Liver (tissue), 9 donors: ENCODE data around the gene SLC24A3. TPM values are rescaled to one million over a fixed set of nuclear protein-coding genes. Genes with fewer than 3 reads are reported as not detected.

Experiments used
- DNase-seq: peaks from one replicate; pipeline ENCODE4 v3.0.0-alpha.2; 2017; ENCODE audit warnings: low spot score
- H3K27ac ChIP-seq, 2 donors: one replicate each; pipeline ENCODE4 v1.7.0; 2013; ENCODE audit warnings: inconsistent platforms in 2 of 2, low read length in 2 of 2, control low read depth in 1 of 2, low read depth in 1 of 2, mild to moderate bottlenecking in 1 of 2
- H3K27me3 ChIP-seq, 4 donors: one replicate each; pipeline versions ENCODE4 v1.6.1 to v1.7.0; 2013; ENCODE audit warnings: low read length in 3 of 4, inconsistent platforms in 1 of 4, mild to moderate bottlenecking in 1 of 4, moderate library complexity in 1 of 4; ENCODE audit not compliant: control insufficient read depth in 4 of 4, insufficient read depth in 4 of 4
- H3K36me3 ChIP-seq, 4 donors: one replicate each; pipeline versions ENCODE4 v1.6.1 to v1.7.0; 2013; ENCODE audit warnings: low read length in 3 of 4, mild to moderate bottlenecking in 3 of 4, low read depth in 1 of 4, moderate library complexity in 1 of 4; ENCODE audit not compliant: control insufficient read depth in 4 of 4, insufficient read depth in 3 of 4
- H3K4me1 ChIP-seq, 4 donors: one replicate each; pipeline versions ENCODE4 v1.6.1 to v1.7.0; 2013; ENCODE audit warnings: low read length in 3 of 4, mild to moderate bottlenecking in 3 of 4, moderate library complexity in 1 of 4; ENCODE audit not compliant: control insufficient read depth in 4 of 4, insufficient read depth in 4 of 4
- H3K4me3 ChIP-seq, 3 donors: one replicate each; pipeline versions ENCODE4 v1.6.1 to v1.7.0; 2013; ENCODE audit warnings: low read length in 3 of 3, control low read depth in 1 of 3, low read depth in 1 of 3, mild to moderate bottlenecking in 1 of 3
- H3K9ac ChIP-seq, 2 donors: one replicate each; pipeline ENCODE4 v1.7.0; 2013; ENCODE audit warnings: low read length in 2 of 2, mild to moderate bottlenecking in 2 of 2, moderate library complexity in 2 of 2, control low read depth in 1 of 2, low read depth in 1 of 2
- H3K9me3 ChIP-seq, 4 donors: one replicate each; pipeline versions ENCODE4 v1.6.1 to v1.7.0; 2013; ENCODE audit warnings: low read length in 3 of 4; ENCODE audit not compliant: control insufficient read depth in 4 of 4
- EGR1 ChIP-seq, 2 donors: IDR thresholded peaks; 2 replicates each; pipeline ENCODE4 v1.6.1; 2016 to 2018; ENCODE audit warnings: antibody characterized with exemption in 2 of 2, low read depth in 2 of 2
- FOXA1 ChIP-seq: IDR thresholded peaks from 2 replicates; pipeline ENCODE4 v1.6.1; 2016; ENCODE audit warnings: antibody characterized with exemption
- FOXA2 ChIP-seq: IDR thresholded peaks from 2 replicates; pipeline ENCODE4 v1.6.1; 2016; ENCODE audit warnings: antibody characterized with exemption
- GABPA ChIP-seq, 2 donors: IDR thresholded peaks in 1 of 2; conservative IDR thresholded peaks in 1 of 2; 2 replicates each; pipeline ENCODE4 v1.6.1; 2016; ENCODE audit warnings: antibody characterized with exemption in 2 of 2, mild to moderate bottlenecking in 1 of 2, moderate library complexity in 1 of 2
- HNF4A ChIP-seq, 2 donors: conservative IDR thresholded peaks; 2 replicates each; pipeline ENCODE4 v1.6.1; 2016; ENCODE audit warnings: antibody characterized with exemption in 2 of 2, mild to moderate bottlenecking in 2 of 2
- HNF4G ChIP-seq: IDR thresholded peaks from 2 replicates; pipeline ENCODE4 v1.6.1; 2016; ENCODE audit warnings: antibody characterized with exemption
- JUND ChIP-seq, 2 donors: IDR thresholded peaks; 2 replicates each; pipeline ENCODE4 v1.6.1; 2016; ENCODE audit warnings: antibody characterized with exemption in 2 of 2
- NR2F2 ChIP-seq: IDR thresholded peaks from 2 replicates; pipeline ENCODE4 v1.6.1; 2016; ENCODE audit warnings: antibody characterized with exemption
- RAD21 ChIP-seq, 2 donors: IDR thresholded peaks; 2 replicates each; pipeline ENCODE4 v1.6.1; 2016; ENCODE audit warnings: antibody characterized with exemption in 2 of 2, mild to moderate bottlenecking in 2 of 2
- RXRA ChIP-seq, 2 donors: IDR thresholded peaks; 2 replicates each; pipeline ENCODE4 v1.6.1; 2017 to 2018; ENCODE audit warnings: antibody characterized with exemption in 2 of 2, mild to moderate bottlenecking in 1 of 2
- SP1 ChIP-seq: IDR thresholded peaks from 2 replicates; pipeline ENCODE4 v1.6.1; 2018; ENCODE audit warnings: antibody characterized with exemption, mild to moderate bottlenecking
- TAF1 ChIP-seq: conservative IDR thresholded peaks from 2 replicates; pipeline ENCODE4 v1.6.1; 2016; ENCODE audit warnings: antibody characterized with exemption, mild to moderate bottlenecking
- YY1 ChIP-seq: IDR thresholded peaks from 2 replicates; pipeline ENCODE4 v1.6.1; 2016; ENCODE audit warnings: antibody characterized with exemption, mild to moderate bottlenecking
- WGBS: extraction: QIAGEN DNeasy Blood & Tissue Kit; methylation state at CpG from one replicate; pipeline ENCODE4 v1.1.7; 2013; 5-methylcytosine and 5-hydroxymethylcytosine counted together
- polyA plus RNA-seq, 2 donors: library from polyadenylated mRNA; stranded (reverse) in 1 of 2; unstranded in 1 of 2; fragments of 200-250 nt in 1 of 2; fragments of >200 nt in 1 of 2; fragmentation: Nextera tagmentation in 1 of 2; extraction: Ambion mirVana in 1 of 2; gene quantifications; one replicate each; pipeline versions ENCODE4 v1.2.1 to v1.2.3, GENCODE V29; 2013 to 2015
- total RNA-seq, 2 donors: library from RNA; depleted of rRNA; stranded (reverse); fragments of >200 nt; gene quantifications; one replicate each; pipeline ENCODE4 v1.2.3, GENCODE V29; 2014
- TF ChIP-seq, protein P1 (sequence below): IDR thresholded peaks from 2 replicates; pipeline ENCODE4 v1.6.1; 2016; ENCODE audit warnings: antibody characterized with exemption, mild to moderate bottlenecking
- TF ChIP-seq, protein P2 (sequence below): fragments of 150-350 bp; IDR thresholded peaks from 2 replicates; pipeline ENCODE4 v1.5.1; 2017; ENCODE audit warnings: improper control_type of control experiment, low read depth, low read length; ENCODE audit not compliant: missing input control
- TF ChIP-seq, protein P3 (sequence below): IDR thresholded peaks from 2 replicates; pipeline ENCODE4 v1.6.1; 2016; ENCODE audit warnings: antibody characterized with exemption
- TF ChIP-seq, protein P4 (sequence below): IDR thresholded peaks from 2 replicates; pipeline ENCODE4 v1.6.1; 2016; ENCODE audit warnings: antibody characterized with exemption
- TF ChIP-seq, protein P5 (sequence below): IDR thresholded peaks from 2 replicates; pipeline ENCODE4 v1.6.1; 2016; ENCODE audit warnings: antibody characterized with exemption
- donor health status: healthy.
- donor health status: healthy.
- donor health status: healthy.
- donor health status: healthy.
- donor health status: healthy.

Gene SLC24A3
- total and polyA plus RNA-seq, 4 donors, result 0.28 to 1.8 (median 0.46) TPM

DNA sequence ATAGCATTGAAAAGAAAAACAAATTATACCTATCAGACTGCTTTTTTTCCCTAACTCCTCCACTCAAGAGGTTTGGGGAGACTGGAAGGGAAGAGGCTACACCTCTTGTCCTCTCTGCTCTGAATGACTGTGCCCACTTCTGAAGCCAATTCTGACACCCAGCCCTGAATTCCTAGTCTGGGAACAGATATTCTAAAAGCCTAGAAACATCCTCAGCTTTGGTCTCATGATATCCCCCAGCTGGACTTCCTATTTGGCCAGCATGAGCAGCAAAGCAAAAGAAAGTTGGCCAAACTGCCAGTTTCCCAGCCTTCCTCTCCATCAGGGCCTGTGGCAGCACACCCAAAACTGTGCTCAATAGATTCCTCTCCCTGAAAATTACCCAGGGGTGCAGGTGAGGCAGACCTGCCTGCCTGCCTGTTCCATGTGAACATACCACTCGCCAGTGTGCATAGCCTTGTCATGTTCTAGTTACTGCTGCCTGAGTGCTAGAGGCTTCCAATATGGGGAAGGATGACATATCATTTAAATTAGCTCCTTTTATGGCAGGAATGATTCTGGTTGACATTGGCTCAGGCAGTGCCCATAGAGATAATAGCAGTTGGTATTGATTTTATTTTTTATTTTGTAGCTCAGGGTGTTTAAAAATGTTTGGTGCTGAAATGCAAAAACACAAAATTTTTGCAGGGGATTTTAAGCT is 393.5 kb downstream of the SLC24A3 start (continued):
- TF ChIP-seq RXRA (IDR thresholded peaks at IDR 0.05), result no peak
- no peak for TF ChIP-seq SP1
- TF ChIP-seq HNF4G, result no peak
- no peak for TF ChIP-seq TAF1
- TF ChIP-seq JUND (IDR thresholded peaks at IDR 0.05), result no peak

DNA sequence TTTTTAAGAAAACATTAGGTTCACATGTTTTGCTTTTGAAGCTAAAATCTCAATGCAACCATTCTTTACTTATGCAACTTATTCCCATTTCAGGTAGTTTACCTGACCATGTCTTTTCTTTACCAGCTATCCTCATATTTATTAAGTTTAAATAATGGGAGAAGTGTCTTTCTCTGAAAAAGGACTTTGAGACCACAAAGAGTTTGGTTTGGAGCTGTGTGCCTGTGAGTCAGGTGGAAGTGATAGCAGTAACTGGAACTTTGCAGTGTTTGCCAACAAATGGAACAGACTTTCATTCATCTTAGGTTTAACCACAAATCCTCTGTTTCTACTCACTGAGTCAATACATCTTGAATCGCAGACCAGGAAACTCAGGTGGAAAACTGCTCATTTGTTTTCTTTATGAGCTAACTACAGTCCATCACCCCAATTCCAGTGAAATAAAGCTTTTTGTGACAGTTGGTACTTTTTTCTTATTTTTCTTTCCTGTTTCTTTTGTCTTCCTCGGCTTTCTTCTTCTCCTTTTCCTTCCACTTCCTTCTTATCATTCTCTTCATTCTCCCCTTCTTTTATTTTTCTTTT is 397.3 kb downstream of the SLC24A3 start:
- Histone ChIP-seq H3K4me3 (no peak overlapping the region), H3K27ac (no peak overlapping the region), H3K9me3 (no peaks in the 10 kb centered on the region), H3K36me3 (no peaks in the 10 kb centered on the region), H3K4me1 (no peaks in the 10 kb centered on the region), H3K9ac (no peak overlapping the region), H3K27me3 (peaks cover 0 to 3% (median 2%) of the 10 kb centered on the region in 4 donors)
- TF ChIP-seq FOXA2 (no peak), RXRA (IDR thresholded peaks at IDR 0.05) (no peak), GABPA (IDR thresholded peaks at IDR 0.05 in 1 of 2, conservative IDR thresholded peaks at IDR 0.05 in 1 of 2) (no peak), FOXA1 (no peak)
- TF ChIP-seq, protein P1, sequence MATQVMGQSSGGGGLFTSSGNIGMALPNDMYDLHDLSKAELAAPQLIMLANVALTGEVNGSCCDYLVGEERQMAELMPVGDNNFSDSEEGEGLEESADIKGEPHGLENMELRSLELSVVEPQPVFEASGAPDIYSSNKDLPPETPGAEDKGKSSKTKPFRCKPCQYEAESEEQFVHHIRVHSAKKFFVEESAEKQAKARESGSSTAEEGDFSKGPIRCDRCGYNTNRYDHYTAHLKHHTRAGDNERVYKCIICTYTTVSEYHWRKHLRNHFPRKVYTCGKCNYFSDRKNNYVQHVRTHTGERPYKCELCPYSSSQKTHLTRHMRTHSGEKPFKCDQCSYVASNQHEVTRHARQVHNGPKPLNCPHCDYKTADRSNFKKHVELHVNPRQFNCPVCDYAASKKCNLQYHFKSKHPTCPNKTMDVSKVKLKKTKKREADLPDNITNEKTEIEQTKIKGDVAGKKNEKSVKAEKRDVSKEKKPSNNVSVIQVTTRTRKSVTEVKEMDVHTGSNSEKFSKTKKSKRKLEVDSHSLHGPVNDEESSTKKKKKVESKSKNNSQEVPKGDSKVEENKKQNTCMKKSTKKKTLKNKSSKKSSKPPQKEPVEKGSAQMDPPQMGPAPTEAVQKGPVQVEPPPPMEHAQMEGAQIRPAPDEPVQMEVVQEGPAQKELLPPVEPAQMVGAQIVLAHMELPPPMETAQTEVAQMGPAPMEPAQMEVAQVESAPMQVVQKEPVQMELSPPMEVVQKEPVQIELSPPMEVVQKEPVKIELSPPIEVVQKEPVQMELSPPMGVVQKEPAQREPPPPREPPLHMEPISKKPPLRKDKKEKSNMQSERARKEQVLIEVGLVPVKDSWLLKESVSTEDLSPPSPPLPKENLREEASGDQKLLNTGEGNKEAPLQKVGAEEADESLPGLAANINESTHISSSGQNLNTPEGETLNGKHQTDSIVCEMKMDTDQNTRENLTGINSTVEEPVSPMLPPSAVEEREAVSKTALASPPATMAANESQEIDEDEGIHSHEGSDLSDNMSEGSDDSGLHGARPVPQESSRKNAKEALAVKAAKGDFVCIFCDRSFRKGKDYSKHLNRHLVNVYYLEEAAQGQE, result no peak
- WGBS, result 43% methylated on average over 2 of the region's 2 CpGs
- no peak for DNase-seq

DNA sequence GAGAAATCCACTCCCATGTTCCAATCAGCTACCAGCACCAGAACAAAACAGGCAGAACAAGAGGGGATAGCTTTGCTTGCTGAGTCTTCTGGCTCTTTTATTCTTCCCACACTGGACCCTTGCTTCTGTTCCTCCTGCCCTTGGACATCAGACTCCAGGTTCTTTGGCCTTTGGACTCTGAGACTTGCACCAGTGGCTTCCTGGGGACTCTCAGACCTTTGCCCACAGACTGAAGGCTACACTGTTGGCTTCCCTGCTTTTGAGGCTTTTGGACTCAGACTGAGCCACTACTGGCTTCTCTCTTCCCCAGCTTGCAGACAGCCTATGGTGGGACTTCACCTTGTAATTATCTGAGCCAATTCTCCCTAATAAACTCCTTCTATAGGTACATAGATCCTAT is 403.2 kb downstream of the SLC24A3 start:
- Histone ChIP-seq H3K4me3 (no peak overlapping the region), H3K9ac (no peak overlapping the region), H3K27me3 (peaks cover 0 to 6% (median 4%) of the 10 kb centered on the region in 4 donors), H3K4me1 (no peaks in the 10 kb centered on the region), H3K9me3 (no peaks in the 10 kb centered on the region), H3K36me3 (no peaks in the 10 kb centered on the region), H3K27ac (no peak overlapping the region)
- DNase-seq, result no peak
- TF ChIP-seq YY1 (no peak), HNF4G (no peak), NR2F2 (no peak), TAF1 (no peak), GABPA (IDR thresholded peaks at IDR 0.05 in 1 of 2, conservative IDR thresholded peaks at IDR 0.05 in 1 of 2) (no peak), RAD21 (IDR thresholded peaks at IDR 0.05) (no peak), FOXA1 (no peak), FOXA2 (no peak), RXRA (IDR thresholded peaks at IDR 0.05) (no peak), JUND (IDR thresholded peaks at IDR 0.05) (no peak), SP1 (no peak), HNF4A (conservative IDR thresholded peaks at IDR 0.05) (no peak), EGR1 (IDR thresholded peaks at IDR 0.05; ENCODE audit: low read depth in 2 of 2) (no peak)
- TF ChIP-seq, protein P2, sequence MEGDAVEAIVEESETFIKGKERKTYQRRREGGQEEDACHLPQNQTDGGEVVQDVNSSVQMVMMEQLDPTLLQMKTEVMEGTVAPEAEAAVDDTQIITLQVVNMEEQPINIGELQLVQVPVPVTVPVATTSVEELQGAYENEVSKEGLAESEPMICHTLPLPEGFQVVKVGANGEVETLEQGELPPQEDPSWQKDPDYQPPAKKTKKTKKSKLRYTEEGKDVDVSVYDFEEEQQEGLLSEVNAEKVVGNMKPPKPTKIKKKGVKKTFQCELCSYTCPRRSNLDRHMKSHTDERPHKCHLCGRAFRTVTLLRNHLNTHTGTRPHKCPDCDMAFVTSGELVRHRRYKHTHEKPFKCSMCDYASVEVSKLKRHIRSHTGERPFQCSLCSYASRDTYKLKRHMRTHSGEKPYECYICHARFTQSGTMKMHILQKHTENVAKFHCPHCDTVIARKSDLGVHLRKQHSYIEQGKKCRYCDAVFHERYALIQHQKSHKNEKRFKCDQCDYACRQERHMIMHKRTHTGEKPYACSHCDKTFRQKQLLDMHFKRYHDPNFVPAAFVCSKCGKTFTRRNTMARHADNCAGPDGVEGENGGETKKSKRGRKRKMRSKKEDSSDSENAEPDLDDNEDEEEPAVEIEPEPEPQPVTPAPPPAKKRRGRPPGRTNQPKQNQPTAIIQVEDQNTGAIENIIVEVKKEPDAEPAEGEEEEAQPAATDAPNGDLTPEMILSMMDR, result no peak
- TF ChIP-seq, protein P3, sequence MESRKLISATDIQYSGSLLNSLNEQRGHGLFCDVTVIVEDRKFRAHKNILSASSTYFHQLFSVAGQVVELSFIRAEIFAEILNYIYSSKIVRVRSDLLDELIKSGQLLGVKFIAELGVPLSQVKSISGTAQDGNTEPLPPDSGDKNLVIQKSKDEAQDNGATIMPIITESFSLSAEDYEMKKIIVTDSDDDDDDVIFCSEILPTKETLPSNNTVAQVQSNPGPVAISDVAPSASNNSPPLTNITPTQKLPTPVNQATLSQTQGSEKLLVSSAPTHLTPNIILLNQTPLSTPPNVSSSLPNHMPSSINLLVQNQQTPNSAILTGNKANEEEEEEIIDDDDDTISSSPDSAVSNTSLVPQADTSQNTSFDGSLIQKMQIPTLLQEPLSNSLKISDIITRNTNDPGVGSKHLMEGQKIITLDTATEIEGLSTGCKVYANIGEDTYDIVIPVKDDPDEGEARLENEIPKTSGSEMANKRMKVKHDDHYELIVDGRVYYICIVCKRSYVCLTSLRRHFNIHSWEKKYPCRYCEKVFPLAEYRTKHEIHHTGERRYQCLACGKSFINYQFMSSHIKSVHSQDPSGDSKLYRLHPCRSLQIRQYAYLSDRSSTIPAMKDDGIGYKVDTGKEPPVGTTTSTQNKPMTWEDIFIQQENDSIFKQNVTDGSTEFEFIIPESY, result no peak
- TF ChIP-seq, protein P4, sequence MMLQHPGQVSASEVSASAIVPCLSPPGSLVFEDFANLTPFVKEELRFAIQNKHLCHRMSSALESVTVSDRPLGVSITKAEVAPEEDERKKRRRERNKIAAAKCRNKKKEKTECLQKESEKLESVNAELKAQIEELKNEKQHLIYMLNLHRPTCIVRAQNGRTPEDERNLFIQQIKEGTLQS, result no peak
- TF ChIP-seq, protein P5, sequence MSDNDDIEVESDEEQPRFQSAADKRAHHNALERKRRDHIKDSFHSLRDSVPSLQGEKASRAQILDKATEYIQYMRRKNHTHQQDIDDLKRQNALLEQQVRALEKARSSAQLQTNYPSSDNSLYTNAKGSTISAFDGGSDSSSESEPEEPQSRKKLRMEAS, result no peak
